HuH-7 (cell line): ENCODE data around the gene CORO2A.
"Not testable (repeated sequence)": the region's sequence is repeated elsewhere in the genome, so short reads cannot be mapped to it uniquely, and the experiment has no call there.

Experiments
- DNase-seq: peaks from one replicate; pipeline ENCODE4 v3.0.0; 2011; ENCODE audit warnings: low spot score

The CORO2A gene

DNA sequence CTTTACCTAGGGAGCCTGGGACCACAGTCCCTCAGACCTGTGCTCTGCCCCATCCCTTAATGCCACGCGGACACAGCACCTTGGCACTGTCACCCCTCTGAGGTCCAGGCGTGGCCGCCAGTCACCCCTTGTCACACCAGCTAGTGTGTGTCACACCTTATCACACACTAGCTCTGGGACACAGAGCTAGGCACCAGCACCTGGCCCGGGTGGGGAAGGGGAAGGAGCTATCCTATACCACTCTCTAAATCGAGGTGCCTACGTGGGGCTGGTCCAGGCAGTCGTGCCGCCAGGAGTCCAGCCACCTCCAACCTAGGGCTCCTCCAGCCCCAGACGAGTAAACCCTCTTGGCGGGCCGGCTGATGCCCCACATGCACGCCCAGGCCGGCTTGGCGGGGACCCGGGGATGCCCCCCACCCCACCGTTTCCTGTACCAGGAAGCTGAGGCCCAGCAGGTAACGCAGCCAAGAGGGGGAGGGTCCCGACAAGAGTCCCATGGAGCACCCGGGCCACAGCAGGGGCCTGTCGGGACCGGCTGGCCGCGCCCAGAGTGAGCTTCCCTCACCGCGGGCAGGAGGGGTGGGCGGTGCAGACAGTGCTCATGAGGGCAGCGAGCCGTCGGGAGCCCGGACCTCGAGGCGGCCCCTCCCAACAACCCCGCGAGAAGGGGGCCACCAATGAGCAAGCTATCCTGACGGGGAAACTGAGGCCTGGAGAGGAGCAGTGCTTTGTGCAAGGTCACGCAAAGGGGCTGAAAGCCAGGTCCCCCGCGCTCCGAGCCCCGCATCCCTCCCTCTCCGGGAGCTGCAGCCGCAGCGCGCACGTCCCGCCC is 550 bp downstream of the CORO2A start:
- DNase-seq = no peak

GRCh38 chr9:98191181-98191608 is 1.2 kb downstream of the CORO2A start:
- no peak for DNase-seq

GRCh38 chr9:98190757-98191105 is 1.7 kb downstream of the CORO2A start:
- no peak for DNase-seq

- no peak for DNase-seq
Measured at GRCh38 chr9:98189412-98189811, 3.0 kb downstream of the CORO2A start.

GRCh38 chr9:98187926-98188325 is 4.5 kb downstream of the CORO2A start:
- no peak for DNase-seq

DNA sequence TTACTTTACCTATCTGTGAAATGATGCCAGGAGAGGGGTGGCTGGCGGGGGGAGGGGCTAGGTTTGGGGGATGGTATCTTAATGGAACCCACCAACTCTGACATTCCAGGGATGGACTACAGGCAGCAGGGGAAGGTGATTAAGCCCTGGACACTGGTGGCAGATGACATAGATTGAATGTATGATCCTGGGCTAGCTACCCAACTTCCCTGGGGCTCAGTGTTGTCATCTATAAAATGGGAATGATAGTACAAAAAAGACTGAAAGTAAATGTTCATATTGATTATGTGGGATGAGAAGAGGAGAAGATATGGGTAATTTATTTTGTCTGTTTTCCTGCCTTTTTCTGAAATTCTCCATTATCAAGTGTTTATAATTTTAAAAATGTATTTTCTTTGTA is 6.2 kb downstream of the CORO2A start:
- no peak for DNase-seq

DNA sequence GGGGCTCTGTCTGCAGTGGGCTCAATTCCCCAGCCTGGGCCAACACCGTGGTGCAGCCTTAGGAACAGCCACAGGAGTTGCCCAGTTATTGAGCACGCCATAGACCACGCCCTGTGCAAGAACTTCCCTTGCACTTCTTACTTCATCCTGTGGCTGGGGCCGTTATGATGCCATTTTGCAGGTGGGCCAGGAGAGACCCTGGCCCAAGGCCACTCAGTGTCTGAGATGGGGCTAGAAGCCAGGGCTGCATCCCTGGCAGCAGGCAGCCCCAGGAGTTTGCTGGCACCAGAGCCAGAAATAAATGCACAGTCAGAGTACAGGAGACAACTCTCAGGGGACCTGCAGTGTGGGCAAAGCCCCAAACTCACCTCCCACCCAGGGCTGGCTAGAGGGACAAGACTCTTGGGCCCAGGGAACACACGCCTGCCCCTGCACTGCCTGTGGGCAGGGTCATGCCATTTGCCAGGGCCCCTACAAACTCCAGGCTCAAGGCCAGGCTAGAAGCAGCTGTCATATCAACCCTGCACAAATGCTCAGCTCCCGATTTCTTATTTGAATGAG is 6.7 kb downstream of the CORO2A start:
- DNase-seq = no peak

DNA sequence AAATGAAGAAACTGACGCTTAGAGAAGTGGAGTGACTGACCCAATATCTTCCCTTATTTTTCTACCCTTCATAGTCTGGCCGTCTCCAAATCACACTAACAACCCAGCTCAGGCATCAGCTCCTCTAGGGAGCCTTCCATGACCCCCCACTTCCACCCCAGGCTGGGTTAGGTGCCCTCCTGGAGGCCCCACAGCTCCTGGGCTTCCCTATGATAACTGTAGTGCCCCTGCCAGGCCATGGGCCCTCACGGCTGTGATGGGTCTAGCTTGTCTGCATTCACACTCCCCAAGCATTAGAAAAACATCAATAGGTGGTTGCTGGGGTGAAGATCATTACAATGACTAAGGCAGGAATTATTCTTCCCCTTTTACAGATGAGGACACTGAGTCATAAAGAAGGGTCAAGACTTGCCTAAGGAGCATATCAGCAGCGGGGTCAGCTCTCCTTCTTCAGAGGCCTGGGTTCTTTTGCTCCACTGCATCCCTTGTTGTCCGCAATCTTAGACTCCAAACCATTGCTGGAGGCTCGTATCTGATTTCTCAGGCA is 7.3 kb downstream of the CORO2A start:
- DNase-seq = no peak

GRCh38 chr9:98184326-98184725 is 8.1 kb downstream of the CORO2A start:
- no peak for DNase-seq

DNA sequence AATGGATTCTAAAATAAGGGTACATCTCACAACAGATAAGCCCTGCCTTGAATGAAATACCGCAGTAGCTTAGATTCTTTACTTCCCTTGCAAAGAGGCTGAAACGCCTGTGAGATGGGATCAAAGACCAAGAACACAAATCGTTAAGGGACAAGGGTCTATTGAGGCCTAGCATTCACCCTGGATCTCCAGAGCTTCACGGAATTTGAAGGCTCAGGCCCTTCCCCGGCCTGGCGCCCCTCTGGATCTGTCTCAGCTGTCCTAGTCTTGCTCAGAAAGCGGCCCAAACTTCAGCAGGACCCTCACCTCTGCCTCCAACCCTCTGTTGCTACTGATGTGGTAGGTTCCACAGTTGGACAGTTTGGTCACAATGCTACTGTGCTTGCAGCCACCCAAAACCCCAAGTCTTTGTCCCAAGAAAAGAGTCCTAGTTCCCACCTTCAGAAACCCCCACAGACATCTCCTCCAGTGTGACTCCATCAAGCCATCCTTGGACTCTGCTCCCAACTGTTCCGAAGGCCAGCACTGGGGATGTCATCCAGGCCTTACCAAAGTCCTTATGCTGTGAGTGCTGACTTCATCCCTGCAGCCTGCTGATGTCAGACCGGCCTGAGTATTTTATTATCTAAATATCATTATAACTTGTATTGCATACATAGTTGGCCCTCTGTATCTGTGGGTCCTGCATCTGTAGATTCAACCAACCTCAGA is 9.4 kb downstream of the CORO2A start:
- no peak for DNase-seq

- no peak for DNase-seq
Measured at GRCh38 chr9:98182069-98182820, 10.2 kb downstream of the CORO2A start.

- no peak for DNase-seq
Measured at GRCh38 chr9:98181746-98182068, 10.7 kb downstream of the CORO2A start.

DNA sequence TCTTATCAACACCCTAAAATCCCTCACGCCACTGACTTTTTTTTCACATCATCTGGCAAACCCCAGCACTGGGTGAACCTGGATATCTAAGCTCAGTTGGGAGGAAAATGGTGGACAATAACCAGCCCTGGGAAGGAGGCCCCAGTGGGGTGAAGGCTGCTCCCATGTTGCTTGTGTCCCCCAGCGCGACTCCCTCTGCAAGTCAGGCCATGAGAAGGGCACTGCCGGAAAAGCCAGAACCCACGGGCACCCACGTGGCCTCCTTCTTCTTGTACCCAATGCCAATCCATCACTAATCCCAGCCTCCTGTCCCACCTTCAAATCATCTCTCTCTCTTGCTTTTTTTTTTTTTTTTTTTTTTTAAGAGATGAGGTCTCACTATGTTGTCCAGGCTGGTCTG is 11.4 kb downstream of the CORO2A start:
- no peak for DNase-seq

- DNase-seq = no peak
Measured at GRCh38 chr9:98178874-98179850, 13.3 kb downstream of the CORO2A start.

GRCh38 chr9:98176391-98177259 is 15.8 kb downstream of the CORO2A start:
- no peak for DNase-seq

DNA sequence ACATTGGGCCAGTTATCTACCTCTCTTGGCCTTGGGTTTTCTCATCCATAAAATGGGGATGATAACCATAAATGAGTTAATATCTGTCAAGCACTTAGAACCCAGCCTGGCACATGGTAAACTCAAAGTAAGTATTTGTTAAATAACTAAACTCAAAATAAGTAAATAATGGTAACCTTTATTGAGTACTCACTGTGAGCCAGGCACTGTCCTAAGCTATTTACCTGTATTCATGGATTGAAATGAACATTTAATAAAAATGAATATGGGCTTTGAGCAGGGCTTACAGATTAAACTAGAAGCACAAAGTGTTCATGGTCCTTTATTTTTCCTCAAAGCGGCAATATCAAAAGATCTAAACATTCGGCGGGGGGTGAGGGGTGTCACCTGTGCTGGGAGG is 16.7 kb downstream of the CORO2A start:
- DNase-seq = no peak

DNA sequence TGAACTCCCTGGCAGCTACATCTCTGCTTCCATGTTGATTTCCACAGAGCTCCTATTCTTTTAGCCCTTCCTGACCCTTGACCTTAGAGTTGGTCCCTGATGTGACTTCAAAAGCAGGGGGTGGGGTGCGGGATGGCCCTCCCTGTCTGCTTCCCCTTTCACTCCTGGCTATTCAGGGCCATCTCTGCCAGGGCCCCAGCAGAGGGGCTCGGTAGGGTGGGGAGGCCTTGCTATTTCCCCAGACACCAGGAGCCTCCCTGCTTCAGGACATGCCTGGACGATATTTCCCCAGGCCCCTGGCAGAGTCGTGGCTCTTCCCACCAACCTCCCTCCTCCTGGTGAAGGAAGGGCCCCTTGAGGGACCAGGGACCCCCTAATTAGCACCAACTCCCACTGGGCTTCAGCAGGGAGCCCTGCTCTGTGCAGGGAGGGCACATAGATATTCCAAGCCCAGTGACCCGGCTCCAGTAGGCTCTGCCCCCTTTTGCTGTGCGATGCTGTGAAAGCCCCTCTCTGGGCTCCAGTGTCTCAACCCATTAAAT is 17.3 kb downstream of the CORO2A start:
- no peak for DNase-seq

DNA sequence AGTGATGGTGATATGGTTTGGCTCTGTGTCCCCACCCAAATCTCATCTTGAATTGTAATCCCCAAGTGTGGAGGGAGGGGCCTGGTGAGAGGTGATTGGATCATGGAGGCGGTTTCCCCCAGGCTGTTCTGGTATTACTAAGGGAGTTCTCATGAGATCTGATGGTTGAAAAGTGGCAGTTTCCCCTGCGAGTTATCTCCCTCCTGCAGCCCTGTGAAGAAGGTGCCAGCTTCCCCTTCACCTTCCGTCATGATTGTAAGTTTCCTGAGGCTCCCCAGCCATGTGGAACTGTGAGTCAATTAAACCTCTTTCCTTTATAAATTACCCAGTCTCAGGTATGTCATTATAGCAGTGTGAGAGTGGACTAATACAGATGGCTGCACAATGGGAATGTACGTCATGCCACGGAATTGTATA is 17.9 kb downstream of the CORO2A start:
- DNase-seq = not testable (repeated sequence)

DNA sequence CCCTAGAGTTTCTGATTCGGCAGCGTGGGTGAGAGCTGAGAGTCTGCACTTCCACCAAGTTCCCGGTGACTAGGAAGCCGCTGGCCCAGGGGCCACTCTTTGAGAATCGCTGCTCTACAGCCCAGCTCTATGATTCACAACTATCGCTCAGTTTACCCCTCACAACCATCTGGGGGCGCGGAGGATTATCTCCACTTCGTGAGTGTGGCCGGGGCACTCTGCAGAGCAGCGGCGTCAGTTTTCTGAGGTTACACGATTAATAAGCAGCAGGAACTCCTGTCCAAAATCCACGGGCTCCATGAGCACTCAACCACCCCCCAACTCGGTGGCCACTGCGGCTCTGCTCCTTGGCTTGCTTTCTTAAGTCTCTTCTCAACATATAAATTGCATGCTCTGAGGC is 19.3 kb downstream of the CORO2A start:
- DNase-seq = no peak

- peak; percentile 68 for DNase-seq
Measured at GRCh38 chr9:98172604-98173003, 19.8 kb downstream of the CORO2A start.
